PC-3 (cell line): ENCODE data around the gene ORC5. TPM values are rescaled to one million over a fixed set of nuclear protein-coding genes. Genes with fewer than 3 reads are reported as not detected.

Experiments used
- ATAC-seq: fragments of 200-7000 bp; cut with Tn5 transposase; 2 replicates; pipeline ENCODE4 v1.9.1; 2020; ENCODE audit warnings: mild to moderate bottlenecking, moderate library complexity
- BruUV-seq: library from RNA; stranded (reverse); fragments of 400-500 nt; replicated peaks from 2 replicates; lab custom pipeline; 2021; lab: Mats Ljungman, UMichigan
- CTCF ChIA-PET: fragments of 300-600 bp; sonication (Branson Sonifier 250); formaldehyde crosslinking; loops from one replicate; lab custom pipeline; 2022; ENCODE audit warnings: antibody characterized with exemption; lab: Charles Lee
- POLR2A ChIA-PET: fragments of 300-600 bp; sonication (Branson Sonifier 250); formaldehyde crosslinking; loops from one replicate; lab custom pipeline; 2022; ENCODE audit warnings: antibody characterized with exemption; ENCODE audit not compliant: unreplicated experiment; lab: Charles Lee
- DNase-seq: peaks from one replicate; pipeline ENCODE4 v3.0.0-alpha.2; 2015
- H2AFZ ChIP-seq: fragments of 300-600 bp; sonication (generic); 2 replicates; pipeline ENCODE4 v1.6.0; 2016; ENCODE audit warnings: antibody characterized with exemption, low read length
- H3F3A ChIP-seq: fragments of 300-600 bp; sonication (generic); one replicate; pipeline ENCODE4 v1.6.0; 2017; ENCODE audit warnings: antibody characterized with exemption, low read length, control low read depth, mild to moderate bottlenecking; ENCODE audit not compliant: unreplicated experiment
- H3K27ac ChIP-seq: fragments of 300-600 bp; sonication (generic); 2 replicates; pipeline ENCODE4 v1.5.1; 2016; ENCODE audit warnings: mild to moderate bottlenecking, low read length
- H3K27me3 ChIP-seq: fragments of 300-600 bp; sonication (generic); 2 replicates; pipeline ENCODE4 v1.6.1; 2016; ENCODE audit warnings: low read length, mixed read lengths
- H3K36me3 ChIP-seq: fragments of 300-600 bp; sonication (generic); 2 replicates; pipeline ENCODE4 v1.6.1; 2016; ENCODE audit warnings: low read depth, mixed run types, low read length, mixed read lengths
- H3K4me1 ChIP-seq: fragments of 300-600 bp; sonication (generic); 2 replicates; pipeline ENCODE4 v1.5.1; 2016; ENCODE audit warnings: low read length; ENCODE audit not compliant: insufficient read depth
- H3K4me2 ChIP-seq: fragments of 300-600 bp; sonication (generic); 2 replicates; pipeline ENCODE4 v1.6.0; 2016; ENCODE audit warnings: low read length
- H3K4me3 ChIP-seq: fragments of 300-600 bp; sonication (generic); 2 replicates; pipeline ENCODE4 v1.5.1; 2016; ENCODE audit warnings: mild to moderate bottlenecking, low read length, mixed read lengths
- H3K79me2 ChIP-seq: fragments of 300-600 bp; sonication (generic); 2 replicates; pipeline ENCODE4 v1.6.1; 2017; ENCODE audit warnings: low read length, mixed read lengths
- H3K9ac ChIP-seq: fragments of 300-600 bp; sonication (generic); 2 replicates; pipeline ENCODE4 v1.6.0; 2016; ENCODE audit warnings: mild to moderate bottlenecking, low read length
- H3K9me2 ChIP-seq: fragments of 300-600 bp; sonication (generic); replicated peaks from 2 replicates; pipeline ENCODE4 v1.6.1; 2016; ENCODE audit warnings: mixed run types, low read length, mixed read lengths
- H3K9me3 ChIP-seq: fragments of 300-600 bp; sonication (generic); 2 replicates; pipeline ENCODE4 v1.6.1; 2016; ENCODE audit warnings: low read length, mixed read lengths
- H4K20me1 ChIP-seq: fragments of 300-600 bp; sonication (generic); 2 replicates; pipeline ENCODE4 v1.6.1; 2016; ENCODE audit warnings: low read length, mixed read lengths
- CTCF ChIP-seq: fragments of 300-600 bp; sonication (generic); conservative IDR thresholded peaks from 2 replicates; pipeline ENCODE4 v1.5.1; 2017; ENCODE audit warnings: antibody characterized with exemption, low read depth, mild to moderate bottlenecking, low read length
- EZH2 ChIP-seq: fragments of 300-600 bp; sonication (generic); IDR thresholded peaks from one replicate; pipeline ENCODE4 v1.6.1; 2017; ENCODE audit warnings: antibody characterized with exemption, mild to moderate bottlenecking, low read length; ENCODE audit not compliant: unreplicated experiment
- EZH2phosphoT487 ChIP-seq: fragments of 300-600 bp; sonication (generic); IDR thresholded peaks from 2 replicates; pipeline ENCODE4 v1.6.1; 2018; ENCODE audit warnings: mild to moderate bottlenecking, antibody characterized with exemption, low read length, borderline replicate concordance
- intact Hi-C: fragments of 100-400 bp; cut with micrococcal nuclease; formaldehyde crosslinking; loops from 2 replicates; pipeline ENCODE4 v1.9.0; 2023
- total RNA-seq: library from RNA; depleted of rRNA; stranded (reverse); fragments of >200 nt; gene quantifications from 2 replicates; pipeline ENCODE4 v1.2.3, GENCODE V29; 2014

Gene ORC5
- total RNA-seq, 1 experiment from 2014 or later: 34.5 TPM

- no peak for TF ChIP-seq EZH2phosphoT487
- no peak for TF ChIP-seq CTCF
- no peak for TF ChIP-seq EZH2
- H2AFZ ChIP-seq: no peak overlapping the region
- no peak overlapping the region for H3K9ac ChIP-seq
- ChIA-PET CTCF (interaction anchor here (0.6 kb wide), 1 partner anchor 240 kb away, joined by 3 read pairs; no protein-coding TSS in a partner anchor), POLR2A (interaction anchor here (0.6 kb wide), 1 partner anchor 583 kb away, joined by 3 read pairs; no protein-coding TSS in a partner anchor)
- H3K9me2 ChIP-seq: no peaks in the 10 kb centered on the region
- peaks cover 12% of the 10 kb centered on the region; the same call in 1 of the 2 replicates for H3K36me3 ChIP-seq
- no peaks in the 10 kb centered on the region for H3F3A ChIP-seq
- intact Hi-C loops: no loop called here
- H3K4me3 ChIP-seq: no peak overlapping the region
- H3K27me3 ChIP-seq: no peaks in the 10 kb centered on the region
- ATAC-seq (no peak), DNase-seq (no peak)
- peaks cover 6% of the 10 kb centered on the region; the same call in 1 of the 2 replicates for H3K4me1 ChIP-seq
- H3K79me2 ChIP-seq: no peaks in the 10 kb centered on the region
- H4K20me1 ChIP-seq: no peaks in the 10 kb centered on the region
- no peaks in the 10 kb centered on the region for H3K9me3 ChIP-seq
- H3K27ac ChIP-seq: no peak overlapping the region
- no TSS peak for BruUV-seq
- no peak overlapping the region for H3K4me2 ChIP-seq
Measured at GRCh38 chr7:104137511-104137910, 70.3 kb downstream of the ORC5 start.

- H4K20me1 ChIP-seq: no peaks in the 10 kb centered on the region
- ChIA-PET POLR2A (no interaction called here), CTCF (no interaction called here)
- H3K9ac ChIP-seq: no peak overlapping the region
- H3K79me2 ChIP-seq: no peaks in the 10 kb centered on the region
- H3K36me3 ChIP-seq: peaks cover 18% of the 10 kb centered on the region; the same call in 1 of the 2 replicates
- no peak for DNase-seq
- H3K4me1 ChIP-seq: peaks cover 5% of the 10 kb centered on the region; the same call in 1 of the 2 replicates
- H3K4me3 ChIP-seq: no peak overlapping the region
- no peaks in the 10 kb centered on the region for H3K9me3 ChIP-seq
- H3K4me2 ChIP-seq: no peak overlapping the region
- H3K27ac ChIP-seq: no peak overlapping the region
- H2AFZ ChIP-seq: no peak overlapping the region
- H3F3A ChIP-seq: no peaks in the 10 kb centered on the region
- TF ChIP-seq EZH2 (no peak), EZH2phosphoT487 (no peak), CTCF (no peak)
- no TSS peak for BruUV-seq
- H3K9me2 ChIP-seq: no peaks in the 10 kb centered on the region
- ATAC-seq: no peak
- H3K27me3 ChIP-seq: no peaks in the 10 kb centered on the region
- intact Hi-C loops: no loop called here
Measured at GRCh38 chr7:104136981-104137380, 70.8 kb downstream of the ORC5 start.

GRCh38 chr7:104136561-104136960 lies 71.3 kb downstream of the ORC5 start:
- Histone ChIP-seq H3K36me3 (peaks cover 19% of the 10 kb centered on the region; the same call in 1 of the 2 replicates), H4K20me1 (no peaks in the 10 kb centered on the region), H3K79me2 (no peaks in the 10 kb centered on the region), H3K9me2 (no peaks in the 10 kb centered on the region), H3K4me1 (peaks cover 5% of the 10 kb centered on the region; the same call in 1 of the 2 replicates), H3K9me3 (no peaks in the 10 kb centered on the region), H3K9ac (no peak overlapping the region), H3K27me3 (no peaks in the 10 kb centered on the region), H3F3A (no peaks in the 10 kb centered on the region), H3K4me2 (no peak overlapping the region), H3K4me3 (no peak overlapping the region), H2AFZ (no peak overlapping the region), H3K27ac (no peak overlapping the region)
- ChIA-PET CTCF (no interaction called here), POLR2A (no interaction called here)
- DNase-seq (no peak), ATAC-seq (no peak)
- TF ChIP-seq EZH2phosphoT487 (no peak), CTCF (no peak), EZH2 (no peak)
- BruUV-seq: no TSS peak
- intact Hi-C loops: no loop called here
